Suprapubic skin (tissue), 4 donors: Measurements from ENCODE around the gene GSTK1. TPM values are rescaled to one million over a fixed set of nuclear protein-coding genes. Genes with fewer than 3 reads are reported as not detected.
A peak's percentile ranks its signal among the peaks of the same experiment; 100 is the strongest.
"Not testable (repeated sequence)": the region's sequence is repeated elsewhere in the genome, so short reads cannot be mapped to it uniquely, and the experiment has no call there.

ENCODE experiments used
- DNase-seq, 2 donors: peaks; one replicate each; pipeline ENCODE4 v3.0.0-alpha.2; 2019; ENCODE audit warnings: low spot score in 2 of 2
- H3K27ac ChIP-seq: fragments of 200-600 bp; sonication (generic); one replicate; pipeline ENCODE4 v1.5.1; 2019
- H3K27me3 ChIP-seq: fragments of 200-600 bp; sonication (generic); one replicate; pipeline ENCODE4 v1.5.1; 2019
- H3K36me3 ChIP-seq: fragments of 200-600 bp; sonication (generic); one replicate; pipeline ENCODE4 v1.5.1; 2019
- H3K4me1 ChIP-seq: fragments of 200-600 bp; sonication (generic); one replicate; pipeline ENCODE4 v1.5.1; 2019
- H3K4me3 ChIP-seq: fragments of 200-600 bp; sonication (generic); one replicate; pipeline ENCODE4 v1.5.1; 2019; ENCODE audit warnings: mild to moderate bottlenecking
- H3K9me3 ChIP-seq: fragments of 200-600 bp; sonication (generic); one replicate; pipeline ENCODE4 v1.5.1; 2019
- EP300 ChIP-seq: sonication (generic); formaldehyde crosslinking; IDR thresholded peaks from one replicate; pipeline ENCODE4 v1.6.1; 2017; ENCODE audit warnings: antibody characterized with exemption
- POLR2A ChIP-seq, 2 donors: fragments of 450-650 bp; IDR thresholded peaks; one replicate each; pipeline ENCODE4 v1.6.1; 2017; ENCODE audit warnings: antibody characterized with exemption in 2 of 2, mild to moderate bottlenecking in 2 of 2, moderate library complexity in 2 of 2
- POLR2AphosphoS5 ChIP-seq, 3 donors: sonication (generic); formaldehyde crosslinking; IDR thresholded peaks; one replicate each; pipeline ENCODE4 v1.6.1; 2017; ENCODE audit warnings: antibody characterized with exemption in 3 of 3
- WGBS: methylation state at CpG from one replicate; pipeline ENCODE4 v1.1.5; 2018; 5-methylcytosine and 5-hydroxymethylcytosine counted together
- total RNA-seq, 4 donors: library from RNA; depleted of rRNA; stranded (reverse); fragments of >200 nt; gene quantifications; one replicate each; pipeline ENCODE4 v1.1.0, GENCODE V29; 2016
- TF ChIP-seq, protein P1 (sequence below), 2 donors: fragments of 200-600 bp in 1 of 2; fragments of 450-650 bp in 1 of 2; sonication (generic) in 1 of 2; IDR thresholded peaks; one replicate each; pipeline ENCODE4 v1.5.1; 2016 to 2019; ENCODE audit warnings: antibody characterized with exemption in 2 of 2, mild to moderate bottlenecking in 1 of 2, moderate library complexity in 1 of 2

The GSTK1 gene
- total RNA-seq, 4 donors from 2014 or later = 136 to 177 (median 166) TPM

DNA sequence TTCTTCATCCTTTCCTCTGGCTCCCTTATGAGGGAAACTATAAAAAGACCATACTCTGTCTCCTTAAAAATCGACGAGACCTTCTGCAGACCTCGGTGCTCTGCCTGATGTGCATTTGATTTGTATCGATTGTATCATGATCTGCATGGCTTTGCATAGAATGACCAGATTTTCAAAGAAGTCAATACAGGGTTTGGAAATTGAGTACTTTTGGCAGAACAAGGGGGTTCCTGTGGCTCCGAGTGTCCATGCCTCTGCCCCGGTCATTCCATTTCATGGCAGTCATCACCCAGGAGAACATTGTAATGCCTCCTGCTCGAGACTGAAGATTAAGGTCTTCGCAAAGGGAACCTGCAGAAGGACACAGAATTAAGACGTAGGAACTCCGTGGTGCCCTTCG, 25.6 kb downstream of the GSTK1 start:
- Histone ChIP-seq H3K36me3 (peaks cover 26% of the 10 kb centered on the region), H3K27ac (peak overlapping the region; percentile 90), H3K4me1 (peaks cover 44% of the 10 kb centered on the region), H3K4me3 (peak overlapping the region; percentile 84), H3K9me3 (no peaks in the 10 kb centered on the region), H3K27me3 (no peaks in the 10 kb centered on the region)
- WGBS = 0% methylated on average over 11 of the region's 11 CpGs
- no peak for DNase-seq
- no peak for TF ChIP-seq POLR2A (IDR thresholded peaks at IDR 0.05)

DNA sequence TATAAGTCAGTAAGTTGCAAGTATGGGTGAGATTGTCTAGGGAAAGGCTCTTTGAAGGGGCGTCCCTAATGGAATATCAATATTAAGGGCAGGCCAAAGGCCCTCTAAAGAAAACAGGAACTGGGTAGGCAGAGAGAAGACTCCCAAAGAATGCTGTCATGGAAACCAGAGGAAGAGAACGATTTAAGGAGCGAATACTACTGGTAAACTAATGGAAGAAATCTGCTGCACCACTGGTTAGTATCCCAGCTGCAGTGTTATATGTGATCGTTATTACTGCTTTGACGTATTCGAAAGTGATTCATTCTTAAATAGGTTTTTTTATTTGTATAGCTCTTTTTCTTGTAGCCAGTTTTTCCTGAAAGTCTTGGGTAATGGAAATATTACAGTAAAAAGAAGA, 26.2 kb downstream of the GSTK1 start:
- Histone ChIP-seq H3K36me3 (peaks cover 32% of the 10 kb centered on the region), H3K4me3 (peak overlapping the region; percentile 84), H3K4me1 (peaks cover 44% of the 10 kb centered on the region), H3K9me3 (no peaks in the 10 kb centered on the region), H3K27ac (peak overlapping the region; percentile 90), H3K27me3 (no peaks in the 10 kb centered on the region)
- no peak for DNase-seq
- WGBS = 12% methylated on average over 6 of the region's 6 CpGs
- TF ChIP-seq POLR2A (IDR thresholded peaks at IDR 0.05) = no peak
- TF ChIP-seq, protein P1, sequence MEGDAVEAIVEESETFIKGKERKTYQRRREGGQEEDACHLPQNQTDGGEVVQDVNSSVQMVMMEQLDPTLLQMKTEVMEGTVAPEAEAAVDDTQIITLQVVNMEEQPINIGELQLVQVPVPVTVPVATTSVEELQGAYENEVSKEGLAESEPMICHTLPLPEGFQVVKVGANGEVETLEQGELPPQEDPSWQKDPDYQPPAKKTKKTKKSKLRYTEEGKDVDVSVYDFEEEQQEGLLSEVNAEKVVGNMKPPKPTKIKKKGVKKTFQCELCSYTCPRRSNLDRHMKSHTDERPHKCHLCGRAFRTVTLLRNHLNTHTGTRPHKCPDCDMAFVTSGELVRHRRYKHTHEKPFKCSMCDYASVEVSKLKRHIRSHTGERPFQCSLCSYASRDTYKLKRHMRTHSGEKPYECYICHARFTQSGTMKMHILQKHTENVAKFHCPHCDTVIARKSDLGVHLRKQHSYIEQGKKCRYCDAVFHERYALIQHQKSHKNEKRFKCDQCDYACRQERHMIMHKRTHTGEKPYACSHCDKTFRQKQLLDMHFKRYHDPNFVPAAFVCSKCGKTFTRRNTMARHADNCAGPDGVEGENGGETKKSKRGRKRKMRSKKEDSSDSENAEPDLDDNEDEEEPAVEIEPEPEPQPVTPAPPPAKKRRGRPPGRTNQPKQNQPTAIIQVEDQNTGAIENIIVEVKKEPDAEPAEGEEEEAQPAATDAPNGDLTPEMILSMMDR (IDR thresholded peaks at IDR 0.05) = no peak
- TF ChIP-seq EP300 = no peak
- TF ChIP-seq POLR2AphosphoS5 (IDR thresholded peaks at IDR 0.05) = no peak

GRCh38 chr7:143289888-143290287, 26.6 kb downstream of the GSTK1 start:
- not testable (repeated sequence) for H3K27me3 ChIP-seq, DNase-seq, H3K9me3 ChIP-seq, H3K27ac ChIP-seq
- Histone ChIP-seq H3K4me3 (peak overlapping the region; percentile 84), H3K36me3 (peaks cover 36% of the 10 kb centered on the region), H3K4me1 (peaks cover 44% of the 10 kb centered on the region)
- 55% methylated on average over 4 of the region's 4 CpGs for WGBS

- H3K9me3 ChIP-seq = no peaks in the 10 kb centered on the region
- H3K4me1 ChIP-seq = peaks cover 44% of the 10 kb centered on the region
- 86% methylated on average over 4 of the region's 4 CpGs for WGBS
- no peaks in the 10 kb centered on the region for H3K27me3 ChIP-seq
- H3K4me3 ChIP-seq = peak overlapping the region; percentile 6
- TF ChIP-seq, protein P1 (IDR thresholded peaks at IDR 0.05) = no peak
- TF ChIP-seq POLR2A (IDR thresholded peaks at IDR 0.05) (no peak), EP300 (no peak), POLR2AphosphoS5 (IDR thresholded peaks at IDR 0.05) (no peak)
- H3K27ac ChIP-seq = no peak overlapping the region
- peaks cover 40% of the 10 kb centered on the region for H3K36me3 ChIP-seq
- DNase-seq = no peak
Measured at GRCh38 chr7:143290293-143290692, 27.1 kb downstream of the GSTK1 start.

DNA sequence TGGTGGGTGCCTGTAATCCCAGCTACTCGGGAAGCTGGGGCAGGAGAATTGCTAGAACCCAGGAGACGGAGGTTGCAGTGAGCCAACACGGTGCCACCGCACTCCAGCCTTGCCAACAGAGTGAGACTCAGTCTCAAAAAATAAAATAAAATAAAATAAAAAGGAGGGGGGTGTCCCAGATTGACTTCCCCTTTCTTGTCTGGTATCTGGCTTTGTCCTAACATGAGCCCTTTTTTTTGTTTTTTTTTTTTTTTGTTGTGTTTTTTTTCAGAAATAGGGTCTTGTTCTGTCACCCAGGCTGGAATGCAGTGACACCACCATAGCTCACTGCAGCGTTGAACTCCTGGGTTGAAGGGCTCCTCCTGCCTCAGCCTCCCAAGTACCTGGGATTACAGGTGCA, 29.6 kb downstream of the GSTK1 start:
- no peak for DNase-seq
- H3K4me1 ChIP-seq = peaks cover 34% of the 10 kb centered on the region
- 92% methylated on average over 5 of the region's 5 CpGs for WGBS
- no peaks in the 10 kb centered on the region for H3K9me3 ChIP-seq
- no peak for TF ChIP-seq POLR2A (IDR thresholded peaks at IDR 0.05)
- TF ChIP-seq POLR2AphosphoS5 (IDR thresholded peaks at IDR 0.05) = no peak
- TF ChIP-seq, protein P1 (IDR thresholded peaks at IDR 0.05) = no peak
- no peak for TF ChIP-seq EP300
- H3K36me3 ChIP-seq = peaks cover 62% of the 10 kb centered on the region
- H3K27me3 ChIP-seq = no peaks in the 10 kb centered on the region
- no peak overlapping the region for H3K4me3 ChIP-seq
- no peak overlapping the region for H3K27ac ChIP-seq

DNA sequence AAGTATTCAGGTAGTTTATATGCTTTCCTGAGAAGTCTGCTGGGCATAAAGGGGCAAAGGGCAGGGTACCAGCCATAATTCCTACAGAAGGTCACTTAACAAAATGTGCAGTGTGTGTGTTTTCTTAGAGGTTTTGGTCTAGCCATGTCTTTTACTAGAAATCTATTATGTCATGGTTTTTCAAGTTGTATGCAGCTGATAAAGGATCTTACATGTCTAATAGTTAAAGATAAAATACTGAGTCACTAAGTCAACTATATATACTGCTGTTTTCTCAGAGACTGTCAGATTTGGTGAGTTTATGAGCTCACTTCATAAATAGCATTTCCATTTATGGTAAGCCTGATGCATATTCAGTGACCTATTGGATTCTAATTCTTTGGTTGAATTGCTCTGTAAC, 32.6 kb downstream of the GSTK1 start:
- Histone ChIP-seq H3K36me3 (peaks cover 91% of the 10 kb centered on the region), H3K27ac (no peak overlapping the region), H3K4me1 (peaks cover 13% of the 10 kb centered on the region), H3K27me3 (no peaks in the 10 kb centered on the region), H3K9me3 (no peaks in the 10 kb centered on the region), H3K4me3 (no peak overlapping the region)
- TF ChIP-seq, protein P1 (IDR thresholded peaks at IDR 0.05) = no peak
- no peak for TF ChIP-seq POLR2A (IDR thresholded peaks at IDR 0.05)
- TF ChIP-seq EP300 = no peak
- no peak for TF ChIP-seq POLR2AphosphoS5 (IDR thresholded peaks at IDR 0.05)
- DNase-seq = no peak
